B cell (primary cell): ENCODE data around the gene KCNN1.

ENCODE experiments used
- EZH2 ChIP-seq: IDR thresholded peaks from 2 replicates; pipeline ENCODE4 v1.6.1; 2012; ENCODE audit warnings: borderline replicate concordance, low read depth, mild to moderate bottlenecking, moderate library complexity, low read length; ENCODE audit not compliant: insufficient read depth, poor library complexity, severe bottlenecking
- TF ChIP-seq, protein P1 (sequence below): fragments of 200-600 bp; IDR thresholded peaks from one replicate; pipeline ENCODE4 v1.8.0; 2022; ENCODE audit warnings: antibody characterized with exemption, mild to moderate bottlenecking

DNA sequence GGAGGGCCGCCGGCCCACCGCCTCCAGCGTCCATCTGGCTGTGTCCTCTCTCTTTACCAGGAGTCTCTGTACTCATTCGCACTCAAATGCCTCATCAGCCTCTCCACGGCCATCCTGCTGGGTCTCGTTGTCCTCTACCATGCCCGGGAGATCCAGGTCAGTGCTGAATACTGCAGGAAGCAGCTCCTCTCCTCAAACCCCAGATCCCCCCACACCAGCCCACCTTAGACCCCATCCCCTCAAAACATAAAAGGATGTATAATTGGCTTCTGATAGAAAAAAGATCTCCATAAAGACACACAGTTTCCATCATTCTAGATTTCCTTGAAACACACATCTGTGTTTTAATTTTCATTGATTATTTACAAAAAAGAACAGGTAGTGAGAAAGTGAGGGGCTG, 8.1 kb downstream of the KCNN1 start:
- TF ChIP-seq, protein P1, sequence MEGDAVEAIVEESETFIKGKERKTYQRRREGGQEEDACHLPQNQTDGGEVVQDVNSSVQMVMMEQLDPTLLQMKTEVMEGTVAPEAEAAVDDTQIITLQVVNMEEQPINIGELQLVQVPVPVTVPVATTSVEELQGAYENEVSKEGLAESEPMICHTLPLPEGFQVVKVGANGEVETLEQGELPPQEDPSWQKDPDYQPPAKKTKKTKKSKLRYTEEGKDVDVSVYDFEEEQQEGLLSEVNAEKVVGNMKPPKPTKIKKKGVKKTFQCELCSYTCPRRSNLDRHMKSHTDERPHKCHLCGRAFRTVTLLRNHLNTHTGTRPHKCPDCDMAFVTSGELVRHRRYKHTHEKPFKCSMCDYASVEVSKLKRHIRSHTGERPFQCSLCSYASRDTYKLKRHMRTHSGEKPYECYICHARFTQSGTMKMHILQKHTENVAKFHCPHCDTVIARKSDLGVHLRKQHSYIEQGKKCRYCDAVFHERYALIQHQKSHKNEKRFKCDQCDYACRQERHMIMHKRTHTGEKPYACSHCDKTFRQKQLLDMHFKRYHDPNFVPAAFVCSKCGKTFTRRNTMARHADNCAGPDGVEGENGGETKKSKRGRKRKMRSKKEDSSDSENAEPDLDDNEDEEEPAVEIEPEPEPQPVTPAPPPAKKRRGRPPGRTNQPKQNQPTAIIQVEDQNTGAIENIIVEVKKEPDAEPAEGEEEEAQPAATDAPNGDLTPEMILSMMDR: no peak
- no peak for TF ChIP-seq EZH2
